Natural killer cell (primary cell): ENCODE data around the gene SYNPO. TPM values are rescaled to one million over a fixed set of nuclear protein-coding genes. Genes with fewer than 3 reads are reported as not detected.

Experiments used
- ATAC-seq, 3 donors: fragments of 150-1000 bp in 2 of 3; fragments of 200-7000 bp in 1 of 3; cut with Tn5 transposase; 1 replicate in 1 of 3; 2 replicates in 2 of 3; pipeline ENCODE4 v1.10.0; 2021; ENCODE audit warnings: mild to moderate bottlenecking in 2 of 3, moderate library complexity in 2 of 3
- DNase-seq, 2 donors: peaks; one replicate each; pipeline versions ENCODE4 v3.0.0 to v3.0.0-alpha.2; 2013 to 2021; ENCODE audit warnings: mixed read lengths in 1 of 2
- H3K27ac ChIP-seq: one replicate; pipeline ENCODE4 v1.5.1; 2013; ENCODE audit warnings: mild to moderate bottlenecking, low read length
- H3K27me3 ChIP-seq: one replicate; pipeline ENCODE4 v1.6.1; 2013; ENCODE audit warnings: low read length; ENCODE audit not compliant: control insufficient read depth, insufficient read depth
- H3K36me3 ChIP-seq: one replicate; pipeline ENCODE4 v1.6.1; 2013; ENCODE audit warnings: low read length; ENCODE audit not compliant: control insufficient read depth, insufficient read depth
- H3K4me1 ChIP-seq: one replicate; pipeline ENCODE4 v1.6.1; 2013; ENCODE audit warnings: low read length; ENCODE audit not compliant: control insufficient read depth, insufficient read depth
- H3K4me3 ChIP-seq: one replicate; pipeline ENCODE4 v1.5.1; 2013; ENCODE audit warnings: low read length
- H3K9me3 ChIP-seq: one replicate; pipeline ENCODE4 v1.6.1; 2013; ENCODE audit warnings: low read length; ENCODE audit not compliant: control insufficient read depth, insufficient read depth
- H3K27ac Mint-ChIP-seq, 2 donors: one replicate each; pipeline ENCODE4 v1.8.0; 2022; ENCODE audit warnings: mild to moderate bottlenecking in 2 of 2, mixed read lengths in 2 of 2, moderate library complexity in 1 of 2
- H3K27me3 Mint-ChIP-seq, 2 donors: one replicate each; pipeline ENCODE4 v1.8.0; 2022; ENCODE audit warnings: low read depth in 2 of 2, mixed read lengths in 2 of 2
- H3K36me3 Mint-ChIP-seq: one replicate; pipeline ENCODE4 v1.8.0; 2022; ENCODE audit warnings: mixed read lengths
- H3K4me1 Mint-ChIP-seq, 2 donors: one replicate each; pipeline ENCODE4 v1.8.0; 2022; ENCODE audit warnings: mixed read lengths in 2 of 2
- H3K4me3 Mint-ChIP-seq: one replicate; pipeline ENCODE4 v1.8.0; 2022; ENCODE audit warnings: mild to moderate bottlenecking, moderate library complexity, mixed read lengths
- H3K9me3 Mint-ChIP-seq, 2 donors: one replicate each; pipeline ENCODE4 v1.8.0; 2022; ENCODE audit warnings: mixed read lengths in 2 of 2
- WGBS: methylation state at CpG from one replicate; pipeline ENCODE4 v1.1.7; 2013; ENCODE audit warnings: missing lambda C conversion rate; ENCODE audit not compliant: insufficient coverage; 5-methylcytosine and 5-hydroxymethylcytosine counted together
- intact Hi-C: fragments of 100-400 bp; cut with micrococcal nuclease; formaldehyde crosslinking; loops from one replicate; pipeline ENCODE4 v1.14.2; 2022
- total RNA-seq, 4 donors: library from RNA; stranded (reverse); fragments of 120-200 nt in 1 of 4; gene quantifications; one replicate each; pipeline versions ENCODE4 v1.2.3 to v1.2.4, GENCODE V29; 2013 to 2022
- TF ChIP-seq, protein P1 (sequence below): fragments of 200-600 bp; IDR thresholded peaks from one replicate; pipeline ENCODE4 v1.8.0; 2022; ENCODE audit warnings: antibody characterized with exemption

The SYNPO gene
- total RNA-seq, 3 donors from 2014 or later (not counting 1 experiment from before 2014, with no cell fraction given) = 0.16 to 0.48 TPM; not detected in 1

DNA sequence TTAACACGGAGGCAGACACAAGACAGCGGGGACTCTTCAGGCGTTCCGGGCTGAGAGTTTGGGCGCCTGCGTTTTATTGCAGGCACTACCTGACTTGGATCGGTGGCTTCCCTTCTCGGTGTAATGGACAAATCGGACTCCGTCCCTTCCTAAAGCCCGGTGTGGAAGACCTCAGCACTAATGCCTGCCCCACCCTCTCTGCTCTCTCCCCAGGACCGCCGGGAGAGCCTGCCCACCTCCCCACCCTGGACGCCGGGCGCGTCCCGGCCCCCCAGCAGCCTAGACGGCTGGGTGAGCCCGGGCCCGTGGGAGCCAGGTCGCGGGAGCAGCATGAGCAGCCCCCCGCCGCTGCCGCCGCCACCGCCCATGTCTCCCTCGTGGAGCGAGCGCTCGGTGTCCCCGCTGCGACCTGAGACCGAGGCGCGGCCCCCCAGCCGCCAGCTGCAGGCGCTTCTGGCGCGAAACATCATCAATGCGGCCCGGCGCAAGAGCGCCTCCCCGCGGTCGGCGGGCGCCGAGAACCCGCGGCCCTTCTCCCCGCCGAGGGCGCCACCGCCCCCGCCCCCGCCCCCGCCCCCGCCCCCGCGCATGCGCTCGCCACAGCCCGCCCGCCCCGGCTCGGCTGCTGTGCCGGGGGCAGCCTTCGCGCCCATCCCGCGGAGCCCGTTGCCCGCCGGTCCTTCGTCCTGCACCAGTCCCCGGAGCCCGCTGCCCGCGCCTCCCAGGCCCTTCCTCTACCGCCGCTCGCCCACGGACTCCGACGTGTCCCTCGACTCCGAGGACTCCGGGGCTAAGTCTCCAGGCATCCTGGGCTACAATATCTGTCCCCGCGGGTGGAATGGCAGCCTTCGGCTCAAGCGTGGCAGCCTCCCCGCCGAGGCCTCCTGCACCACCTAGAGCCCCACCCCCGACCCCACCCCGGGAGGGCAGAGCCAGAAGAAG lies 16.0 kb downstream of the SYNPO start:
- under 1% methylated on average over 99 of the region's 99 CpGs for WGBS
- H3K27ac ChIP-seq = no peak overlapping the region

DNA sequence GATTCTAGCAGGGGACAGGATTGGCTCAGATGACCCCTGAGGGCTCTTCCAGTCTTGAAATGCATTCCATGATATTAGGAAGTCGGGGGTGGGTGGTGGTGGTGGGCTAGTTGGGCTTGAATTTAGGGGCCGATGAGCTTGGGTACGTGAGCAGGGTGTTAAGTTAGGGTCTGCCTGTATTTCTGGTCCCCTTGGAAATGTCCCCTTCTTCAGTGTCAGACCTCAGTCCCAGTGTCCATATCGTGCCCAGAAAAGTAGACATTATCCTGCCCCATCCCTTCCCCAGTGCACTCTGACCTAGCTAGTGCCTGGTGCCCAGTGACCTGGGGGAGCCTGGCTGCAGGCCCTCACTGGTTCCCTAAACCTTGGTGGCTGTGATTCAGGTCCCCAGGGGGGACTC lies 17.7 kb downstream of the SYNPO start:
- Mint-ChIP-seq H3K27ac (no peak overlapping the region), H3K36me3 (no peaks in the 10 kb centered on the region), H3K4me3 (peak overlapping the region; percentile 79), H3K27me3 (peaks cover 0 to 5% of the 10 kb centered on the region in 2 donors), H3K4me1 (peaks cover 0 to 15% of the 10 kb centered on the region in 2 donors), H3K9me3 (no peaks in the 10 kb centered on the region)
- intact Hi-C loops = no loop called here
- ATAC-seq (no peak), DNase-seq (no peak)
- no peak overlapping the region for H3K4me3 ChIP-seq
- H3K27me3 ChIP-seq = no peaks in the 10 kb centered on the region
- H3K27ac ChIP-seq = no peak overlapping the region
- 96% methylated on average over 4 of the region's 4 CpGs for WGBS
- H3K36me3 ChIP-seq = no peaks in the 10 kb centered on the region
- no peaks in the 10 kb centered on the region for H3K9me3 ChIP-seq
- H3K4me1 ChIP-seq = peaks cover 12% of the 10 kb centered on the region
- TF ChIP-seq, protein P1, sequence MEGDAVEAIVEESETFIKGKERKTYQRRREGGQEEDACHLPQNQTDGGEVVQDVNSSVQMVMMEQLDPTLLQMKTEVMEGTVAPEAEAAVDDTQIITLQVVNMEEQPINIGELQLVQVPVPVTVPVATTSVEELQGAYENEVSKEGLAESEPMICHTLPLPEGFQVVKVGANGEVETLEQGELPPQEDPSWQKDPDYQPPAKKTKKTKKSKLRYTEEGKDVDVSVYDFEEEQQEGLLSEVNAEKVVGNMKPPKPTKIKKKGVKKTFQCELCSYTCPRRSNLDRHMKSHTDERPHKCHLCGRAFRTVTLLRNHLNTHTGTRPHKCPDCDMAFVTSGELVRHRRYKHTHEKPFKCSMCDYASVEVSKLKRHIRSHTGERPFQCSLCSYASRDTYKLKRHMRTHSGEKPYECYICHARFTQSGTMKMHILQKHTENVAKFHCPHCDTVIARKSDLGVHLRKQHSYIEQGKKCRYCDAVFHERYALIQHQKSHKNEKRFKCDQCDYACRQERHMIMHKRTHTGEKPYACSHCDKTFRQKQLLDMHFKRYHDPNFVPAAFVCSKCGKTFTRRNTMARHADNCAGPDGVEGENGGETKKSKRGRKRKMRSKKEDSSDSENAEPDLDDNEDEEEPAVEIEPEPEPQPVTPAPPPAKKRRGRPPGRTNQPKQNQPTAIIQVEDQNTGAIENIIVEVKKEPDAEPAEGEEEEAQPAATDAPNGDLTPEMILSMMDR = no peak

More for the DNA sequence above, 16.0 kb downstream of the SYNPO start:
- Mint-ChIP-seq H3K4me1 (peaks cover 0 to 15% of the 10 kb centered on the region in 2 donors), H3K27ac (peak overlapping the region in 1 of 2 donors; percentile 48), H3K4me3 (peak overlapping the region; percentile 83), H3K36me3 (no peaks in the 10 kb centered on the region), H3K9me3 (no peaks in the 10 kb centered on the region), H3K27me3 (peaks cover 0 to 3% of the 10 kb centered on the region in 2 donors)
- no peaks in the 10 kb centered on the region for H3K27me3 ChIP-seq
- intact Hi-C loops = loop anchor here (1.0 kb wide), 1 partner anchor 95 kb away; no protein-coding TSS in a partner anchor
- peak; percentile 83 to 92 for DNase-seq
- no peaks in the 10 kb centered on the region for H3K9me3 ChIP-seq
- H3K4me1 ChIP-seq = peaks cover 12% of the 10 kb centered on the region
- ATAC-seq = peak; percentile 93 to 97 (median 94)
- H3K4me3 ChIP-seq = peak overlapping the region; percentile 51
- TF ChIP-seq, protein P1 = peak; percentile 74
- H3K36me3 ChIP-seq = no peaks in the 10 kb centered on the region

DNA sequence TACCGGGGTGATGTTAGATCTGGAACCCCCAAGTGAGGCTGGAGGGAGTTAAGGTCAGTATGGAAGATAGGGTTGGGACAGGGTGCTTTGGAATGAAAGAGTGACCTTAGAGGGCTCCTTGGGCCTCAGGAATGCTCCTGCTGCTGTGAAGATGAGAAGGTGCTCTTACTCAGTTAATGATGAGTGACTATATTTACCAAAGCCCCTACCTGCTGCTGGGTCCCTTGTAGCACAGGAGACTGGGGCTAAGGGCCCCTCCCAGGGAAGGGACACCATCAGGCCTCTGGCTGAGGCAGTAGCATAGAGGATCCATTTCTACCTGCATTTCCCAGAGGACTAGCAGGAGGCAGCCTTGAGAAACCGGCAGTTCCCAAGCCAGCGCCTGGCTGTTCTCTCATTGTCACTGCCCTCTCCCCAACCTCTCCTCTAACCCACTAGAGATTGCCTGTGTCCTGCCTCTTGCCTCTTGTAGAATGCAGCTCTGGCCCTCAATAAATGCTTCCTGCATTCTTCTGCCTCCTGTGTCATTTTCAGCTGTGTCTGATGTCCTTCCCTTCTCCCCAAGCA lies 18.3 kb downstream of the SYNPO start:
- no peak for ATAC-seq
- H3K27ac Mint-ChIP-seq = no peak overlapping the region
- H3K9me3 Mint-ChIP-seq = no peaks in the 10 kb centered on the region
- H3K27me3 Mint-ChIP-seq = peaks cover 0 to 6% of the 10 kb centered on the region in 2 donors
- Histone ChIP-seq H3K4me3 (no peak overlapping the region), H3K9me3 (no peaks in the 10 kb centered on the region), H3K27me3 (no peaks in the 10 kb centered on the region), H3K4me1 (peaks cover 12% of the 10 kb centered on the region), H3K27ac (no peak overlapping the region), H3K36me3 (no peaks in the 10 kb centered on the region)
- peaks cover 0 to 15% of the 10 kb centered on the region in 2 donors for H3K4me1 Mint-ChIP-seq
- intact Hi-C loops = no loop called here
- 65% methylated on average over 3 of the region's 3 CpGs for WGBS
- DNase-seq = no peak
- H3K4me3 Mint-ChIP-seq = peak overlapping the region; percentile 79
- TF ChIP-seq, protein P1 = no peak
- no peaks in the 10 kb centered on the region for H3K36me3 Mint-ChIP-seq
